HG03558 (cell line): ENCODE results near the gene MTURN.

Source experiments
- ATAC-seq: cut with Tn5 transposase; IDR thresholded peaks from one replicate; pipeline ENCODE4 v1.9.1; 2021; ENCODE audit warnings: moderate number of reproducible peaks; ENCODE audit not compliant: unreplicated experiment; ENCODE audit errors: extremely low read depth

MTURN gene

GRCh38 chr7:30159163-30159562 is 24.4 kb downstream of the MTURN start:
- no peak for ATAC-seq

- ATAC-seq, result no peak
Observed at GRCh38 chr7:30159698-30160143, 24.9 kb downstream of the MTURN start.

- ATAC-seq, result no peak
Observed at GRCh38 chr7:30160329-30160728, 25.5 kb downstream of the MTURN start.

- no peak for ATAC-seq
Observed at GRCh38 chr7:30162133-30162532, 27.3 kb downstream of the MTURN start.

GRCh38 chr7:30162622-30163124 is 27.9 kb downstream of the MTURN start:
- ATAC-seq, result no peak

- ATAC-seq, result no peak
Observed at GRCh38 chr7:30163231-30163894, 28.6 kb downstream of the MTURN start.

GRCh38 chr7:30164567-30164966 is 29.8 kb downstream of the MTURN start:
- no peak for ATAC-seq

GRCh38 chr7:30165590-30165989 is 30.8 kb downstream of the MTURN start:
- no peak for ATAC-seq

GRCh38 chr7:30166155-30166840 is 31.5 kb downstream of the MTURN start:
- ATAC-seq, result no peak

- no peak for ATAC-seq
Observed at GRCh38 chr7:30166841-30167235, 32.1 kb downstream of the MTURN start.

GRCh38 chr7:30167901-30168300 is 33.1 kb downstream of the MTURN start:
- no peak for ATAC-seq

- no peak for ATAC-seq
Observed at GRCh38 chr7:30168835-30169573, 34.2 kb downstream of the MTURN start.

GRCh38 chr7:30169579-30169978 is 34.8 kb downstream of the MTURN start:
- ATAC-seq, result no peak

- ATAC-seq, result no peak
Observed at GRCh38 chr7:30170476-30171205, 35.9 kb downstream of the MTURN start.

GRCh38 chr7:30171766-30172447 is 37.1 kb downstream of the MTURN start:
- ATAC-seq, result no peak

- ATAC-seq, result no peak
Observed at GRCh38 chr7:30172451-30172850, 37.7 kb downstream of the MTURN start.

- ATAC-seq, result no peak
Observed at GRCh38 chr7:30173058-30173897, 38.5 kb downstream of the MTURN start.

- ATAC-seq, result no peak
Observed at GRCh38 chr7:30175180-30175579, 40.4 kb downstream of the MTURN start.

- no peak for ATAC-seq
Observed at GRCh38 chr7:30175636-30176147, 40.9 kb downstream of the MTURN start.
